ENCODE measurements around the gene CDH13.

The CDH13 gene

DNA sequence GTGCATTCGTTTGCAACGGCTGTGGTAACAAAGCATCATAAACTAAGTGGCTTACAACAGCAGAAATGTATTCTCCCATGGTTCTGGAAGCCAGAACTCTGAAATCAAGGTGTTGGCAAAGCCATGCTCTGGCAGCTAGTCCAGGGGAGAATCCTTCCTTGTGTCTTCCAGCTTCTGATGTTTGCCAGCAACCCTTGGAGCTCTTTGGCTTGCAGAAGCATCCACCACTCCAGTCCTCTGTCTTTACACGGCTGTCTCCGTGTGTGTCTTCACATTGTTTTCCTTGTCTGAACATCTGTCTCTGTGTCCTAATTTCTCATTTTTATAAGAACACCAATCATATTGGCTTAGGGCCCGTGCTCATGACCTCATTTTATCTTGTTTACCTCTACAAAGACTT lies 915.7 kb downstream of the CDH13 start:
- no peak for DNase-seq

- DNase-seq: no peak
Observed at GRCh38 chr16:83549316-83550182, 922.8 kb downstream of the CDH13 start.

- no peak for DNase-seq
Observed at GRCh38 chr16:83550183-83550569, 923.4 kb downstream of the CDH13 start.

- DNase-seq: no peak
Observed at GRCh38 chr16:83552228-83552627, 925.5 kb downstream of the CDH13 start.

DNA sequence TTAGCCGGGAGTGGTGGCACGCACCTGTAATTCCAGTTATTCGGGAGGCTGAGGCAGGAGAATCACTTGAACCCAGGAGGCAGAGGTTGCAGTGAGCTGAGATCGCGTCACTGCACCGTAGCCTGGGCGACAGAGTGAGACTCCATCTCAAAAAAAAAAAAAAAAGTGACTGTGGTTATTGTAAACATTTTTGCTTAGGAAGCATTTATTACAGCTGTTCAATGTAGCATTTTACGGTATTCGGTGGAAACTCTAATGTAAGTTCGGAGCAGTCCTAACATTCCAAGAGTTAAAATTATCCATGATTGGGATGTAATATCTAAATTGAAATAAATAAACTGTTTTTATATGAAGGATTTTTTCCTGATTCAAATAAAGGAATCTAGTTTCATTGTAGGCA lies 926.2 kb downstream of the CDH13 start:
- DNase-seq: no peak

DNA sequence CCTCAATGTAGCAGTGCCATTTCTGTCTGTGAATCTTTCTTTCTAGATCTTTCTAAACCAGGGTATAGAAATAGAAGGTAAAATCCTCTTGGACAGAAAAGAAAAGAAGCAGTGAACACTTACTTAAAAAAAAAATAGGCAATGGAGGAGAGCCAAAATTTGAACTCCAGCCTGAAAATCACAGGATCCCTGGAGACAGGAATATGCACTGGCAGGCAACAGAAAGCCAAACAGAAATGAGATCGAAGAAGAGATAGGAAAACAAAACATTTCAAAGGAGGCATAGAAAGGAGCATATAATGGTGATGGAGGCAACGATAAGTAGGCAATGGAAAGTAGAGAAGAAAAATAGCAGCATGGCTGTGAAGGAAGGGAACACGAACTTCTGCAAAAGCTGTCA lies 927.3 kb downstream of the CDH13 start:
- no peak for DNase-seq

- no peak for DNase-seq
Observed at GRCh38 chr16:83554540-83554939, 927.8 kb downstream of the CDH13 start.

DNA sequence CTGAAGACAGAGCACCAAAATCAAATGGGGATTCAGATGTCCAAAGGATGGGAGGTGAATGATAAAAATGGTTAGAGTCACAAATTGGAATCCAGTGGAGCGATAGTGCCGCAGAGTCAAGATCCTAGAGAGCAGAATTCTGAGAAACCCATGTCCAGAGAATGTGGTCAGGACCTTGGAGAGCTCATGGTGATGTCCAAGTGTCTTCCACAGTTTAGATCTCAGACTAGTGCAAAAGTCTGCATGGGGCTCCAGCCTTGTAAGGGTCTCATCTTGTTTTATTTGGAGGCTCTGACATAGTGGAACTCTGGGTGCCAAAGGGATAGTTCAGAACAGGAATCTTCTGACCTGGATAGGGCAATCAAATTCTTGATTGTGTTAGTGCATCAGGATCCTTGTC lies 935.1 kb downstream of the CDH13 start:
- no peak for DNase-seq

DNA sequence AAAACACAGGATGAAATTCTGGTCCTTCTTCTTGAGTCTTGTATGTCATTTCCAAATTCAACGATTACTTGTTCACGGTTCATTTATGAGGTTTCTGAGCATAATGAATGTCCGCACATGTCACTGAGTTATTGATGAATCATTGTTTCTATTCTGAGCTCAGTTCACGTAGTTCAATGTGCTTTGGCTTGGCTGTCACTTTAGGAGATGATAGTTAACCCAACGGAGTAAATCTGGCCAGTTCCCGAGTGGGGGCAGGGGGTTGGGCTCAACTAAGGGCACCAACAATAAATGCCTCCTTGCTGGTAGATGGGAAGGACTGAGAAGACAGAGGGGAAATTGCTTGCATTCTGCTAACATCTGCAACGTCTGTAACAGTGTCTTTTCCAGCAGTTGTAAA lies 941.6 kb downstream of the CDH13 start:
- no peak for DNase-seq

DNA sequence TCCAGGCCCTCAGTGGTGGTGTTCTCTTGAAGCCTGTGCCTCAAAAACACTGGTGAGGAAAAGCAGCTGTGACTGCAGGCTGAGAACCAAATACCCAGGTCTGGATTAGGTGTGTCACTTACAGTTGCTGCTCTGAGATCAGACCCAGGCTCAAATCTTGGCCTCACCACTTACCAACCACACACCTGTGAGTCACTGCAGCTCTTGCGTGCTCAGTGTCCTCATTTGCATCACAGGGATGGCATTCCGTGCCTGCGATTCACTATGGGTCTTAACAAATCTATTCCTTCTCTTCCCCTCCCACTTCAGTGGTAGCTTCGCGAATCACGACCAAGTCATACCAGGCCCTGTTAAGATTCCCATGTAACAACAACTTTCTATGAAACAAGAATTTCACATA lies 947.6 kb downstream of the CDH13 start:
- no peak for DNase-seq

DNA sequence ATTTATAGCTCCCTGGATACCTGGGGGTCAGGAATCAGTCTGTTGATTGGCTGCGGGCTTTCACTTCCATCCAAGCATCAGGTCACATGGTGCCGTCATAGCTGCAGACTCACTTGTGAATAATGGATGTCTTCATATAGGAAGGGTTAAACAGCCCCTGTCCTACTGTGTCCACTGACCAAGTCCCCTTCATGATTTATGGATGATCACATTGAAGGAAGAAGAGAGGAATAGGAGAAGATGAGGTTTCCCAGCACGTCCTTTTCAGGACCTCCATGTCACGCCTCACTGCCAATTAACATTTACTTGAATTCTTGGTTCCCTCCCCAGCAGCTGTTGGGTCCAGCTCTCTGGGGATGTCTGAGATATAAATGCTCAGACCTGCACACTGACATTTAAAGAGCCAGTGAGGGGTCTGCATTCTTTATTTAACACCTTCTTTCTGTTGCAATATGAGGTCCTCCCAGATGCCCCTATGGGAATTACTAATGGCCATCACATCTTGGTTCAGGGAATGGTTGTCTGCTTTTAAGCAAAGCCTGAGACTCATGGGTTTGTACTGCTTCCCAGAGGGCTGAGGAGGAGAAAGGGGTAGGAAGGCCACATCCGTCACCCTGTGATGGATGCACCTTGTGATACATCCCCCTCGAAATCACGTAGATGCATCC lies 950.4 kb downstream of the CDH13 start:
- DNase-seq: no peak

DNA sequence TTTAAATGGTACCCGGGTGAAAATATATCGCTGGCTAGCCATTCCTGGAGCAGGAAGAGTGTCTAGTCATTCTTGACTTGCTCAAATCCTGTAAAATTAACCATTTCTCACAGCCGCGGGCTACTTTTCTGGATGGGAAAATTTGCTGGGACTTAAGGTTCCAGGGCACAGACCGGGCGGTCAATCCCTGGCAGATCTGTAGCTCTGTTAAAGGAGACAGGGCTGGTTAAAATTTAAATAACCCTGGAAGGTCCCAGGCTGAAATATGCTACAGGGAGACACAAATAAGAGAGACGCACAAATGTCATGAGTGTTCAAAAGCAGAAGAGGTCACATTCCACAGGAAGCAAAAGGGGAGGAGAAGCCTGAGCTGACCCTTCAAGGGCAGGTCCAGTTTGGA lies 951.4 kb downstream of the CDH13 start:
- no peak for DNase-seq

GRCh38 chr16:83579027-83579426 lies 952.3 kb downstream of the CDH13 start:
- no peak for DNase-seq

DNA sequence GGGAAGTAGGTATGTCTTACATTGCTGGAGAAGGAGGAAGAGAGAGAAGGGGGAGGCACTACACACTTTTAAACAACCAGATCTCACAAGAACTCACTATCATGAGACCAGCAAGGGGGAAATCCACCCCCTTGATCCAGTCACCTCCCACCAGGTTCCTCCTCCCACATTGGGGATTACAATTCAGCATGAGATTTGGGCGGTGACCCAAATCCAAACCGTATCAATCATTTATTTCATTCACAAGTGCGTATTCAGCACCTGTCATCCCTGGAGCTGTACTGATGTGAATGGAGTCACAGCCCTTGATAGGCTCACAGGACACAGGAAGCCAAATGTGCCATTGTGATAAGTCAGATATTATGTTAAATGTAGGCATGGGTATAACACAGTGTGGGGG lies 952.7 kb downstream of the CDH13 start:
- DNase-seq: no peak

DNA sequence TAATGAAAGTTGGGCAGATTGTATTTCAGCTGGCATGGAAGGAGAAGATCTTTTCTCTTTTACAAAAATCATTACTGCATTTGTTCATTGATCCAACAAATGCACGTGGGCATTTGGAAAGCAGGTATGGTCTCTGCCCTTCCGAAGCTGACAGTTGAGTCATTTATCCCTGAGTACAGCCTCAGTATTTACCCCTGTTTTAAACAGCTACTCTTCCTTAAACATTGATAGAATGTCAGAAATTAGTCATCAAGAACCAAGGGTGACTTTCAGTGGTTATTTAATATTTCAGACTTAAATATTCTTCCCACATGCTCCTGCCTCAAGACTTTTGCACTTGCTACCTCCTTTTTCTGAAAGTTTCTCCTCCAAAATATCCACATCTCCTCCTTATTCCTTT lies 954.3 kb downstream of the CDH13 start:
- no peak for DNase-seq

DNA sequence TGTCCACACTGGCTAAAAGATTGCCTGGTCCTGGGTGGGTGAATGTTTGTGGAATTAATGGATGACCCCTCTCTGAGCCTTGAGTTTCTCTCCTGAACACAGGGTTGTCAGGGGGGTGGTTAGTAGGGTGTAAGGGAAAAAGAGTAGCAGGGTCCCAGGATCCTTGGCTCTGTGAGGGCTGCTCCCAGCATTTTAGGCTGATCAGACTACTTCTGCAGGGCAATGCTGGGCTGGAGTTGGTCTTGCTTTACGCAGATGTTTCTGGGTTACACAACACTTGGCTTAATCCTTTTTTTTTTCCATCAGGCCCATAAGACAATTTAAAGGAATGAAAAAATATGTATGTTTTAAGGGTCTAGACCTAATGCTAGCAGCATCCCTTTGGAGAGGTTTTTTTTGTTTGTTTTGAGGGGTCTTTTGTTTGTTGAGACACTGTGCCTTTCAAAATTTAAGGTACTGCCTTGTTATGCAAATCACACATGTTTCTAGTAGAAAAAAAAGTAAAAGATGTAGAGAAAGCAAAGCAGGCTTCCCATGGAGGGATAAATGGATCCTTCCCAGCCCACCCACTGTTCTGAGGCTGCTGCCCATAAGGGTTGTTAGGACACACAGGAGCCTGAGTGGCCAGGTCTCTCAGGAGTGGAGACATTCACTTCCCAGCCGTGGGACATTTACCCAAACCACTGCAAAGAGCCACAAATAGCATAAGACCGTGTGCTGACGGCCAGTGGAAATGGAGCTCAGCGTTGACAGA lies 955.4 kb downstream of the CDH13 start:
- DNase-seq: no peak

GRCh38 chr16:83586036-83586435 lies 959.3 kb downstream of the CDH13 start:
- peak; percentile 57 for DNase-seq

DNA sequence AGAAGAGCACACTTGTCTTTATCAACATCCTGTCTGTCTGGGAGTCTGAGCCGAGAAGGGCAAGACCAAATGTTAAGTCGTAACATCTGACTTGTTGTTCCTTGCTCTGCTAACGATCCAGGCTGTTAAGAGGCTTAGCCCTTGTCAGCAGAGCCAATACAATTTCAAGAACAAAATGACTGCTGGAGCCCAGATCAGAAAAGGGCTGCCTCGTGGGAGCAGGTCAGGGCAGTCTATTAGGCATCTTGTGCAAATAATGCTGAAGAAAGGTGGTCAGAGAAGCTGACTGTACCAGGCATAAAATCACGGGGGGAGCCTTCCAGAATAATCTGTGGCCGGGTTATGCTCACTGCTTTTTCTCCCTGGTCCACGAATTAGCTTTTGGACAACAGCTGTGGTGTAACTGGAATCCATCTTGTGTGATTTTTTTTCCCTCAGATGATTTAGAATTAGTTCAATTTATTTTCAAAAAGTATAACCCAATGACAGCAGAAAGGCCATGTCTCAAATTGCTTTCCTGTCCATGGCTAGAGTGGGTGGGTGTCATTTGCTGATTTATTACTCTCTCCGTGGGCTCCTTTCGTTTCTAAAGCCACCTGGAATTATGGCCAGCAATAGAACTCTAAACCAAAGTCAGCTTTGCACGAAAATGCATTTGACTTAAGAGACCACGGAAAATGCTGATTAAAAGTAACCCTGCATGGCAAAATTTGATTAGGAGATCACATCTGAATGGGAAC lies 959.9 kb downstream of the CDH13 start:
- DNase-seq: peak; percentile 57

DNA sequence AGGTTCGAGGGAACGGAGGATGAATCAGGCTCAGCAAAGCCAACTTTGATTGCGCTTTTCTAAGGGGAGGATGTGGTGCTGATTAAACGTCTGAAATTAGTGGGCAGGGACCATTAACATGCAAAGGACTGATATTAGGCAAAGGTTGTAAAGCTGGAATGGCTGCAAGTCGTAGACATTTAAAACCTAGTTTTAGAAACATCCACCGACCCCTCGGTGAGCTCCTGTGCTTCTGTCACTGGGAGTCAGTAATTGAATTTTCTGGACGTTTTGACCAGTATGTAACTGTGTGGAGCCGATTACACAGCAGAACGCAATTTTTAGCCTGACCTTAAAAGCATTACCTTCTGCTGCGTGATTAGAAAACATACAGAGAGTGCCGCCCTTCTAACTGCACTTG lies 960.4 kb downstream of the CDH13 start:
- no peak for DNase-seq

DNA sequence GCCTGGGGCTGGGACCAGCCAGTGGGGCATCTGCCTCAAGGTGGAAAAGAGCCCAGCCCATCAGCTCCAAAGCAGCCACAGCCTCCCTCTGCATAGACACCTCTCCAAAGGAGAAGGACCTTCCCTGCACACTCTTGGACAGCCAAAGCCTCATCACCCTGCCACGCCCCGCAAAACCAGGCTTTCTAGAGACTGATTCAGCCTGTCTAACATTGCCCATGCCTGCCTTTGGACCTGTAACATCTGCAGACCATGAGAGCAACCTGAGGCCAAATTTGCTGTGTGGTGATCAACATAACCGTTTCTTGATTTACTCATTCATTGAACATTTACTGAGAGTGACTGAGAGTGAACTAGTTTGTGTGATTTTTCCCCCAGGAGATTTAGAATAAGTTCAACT lies 961.3 kb downstream of the CDH13 start:
- DNase-seq: no peak

- DNase-seq: no peak
Observed at GRCh38 chr16:83589576-83589975, 962.8 kb downstream of the CDH13 start.

GRCh38 chr16:83592778-83593177 lies 966.0 kb downstream of the CDH13 start:
- DNase-seq: no peak

DNA sequence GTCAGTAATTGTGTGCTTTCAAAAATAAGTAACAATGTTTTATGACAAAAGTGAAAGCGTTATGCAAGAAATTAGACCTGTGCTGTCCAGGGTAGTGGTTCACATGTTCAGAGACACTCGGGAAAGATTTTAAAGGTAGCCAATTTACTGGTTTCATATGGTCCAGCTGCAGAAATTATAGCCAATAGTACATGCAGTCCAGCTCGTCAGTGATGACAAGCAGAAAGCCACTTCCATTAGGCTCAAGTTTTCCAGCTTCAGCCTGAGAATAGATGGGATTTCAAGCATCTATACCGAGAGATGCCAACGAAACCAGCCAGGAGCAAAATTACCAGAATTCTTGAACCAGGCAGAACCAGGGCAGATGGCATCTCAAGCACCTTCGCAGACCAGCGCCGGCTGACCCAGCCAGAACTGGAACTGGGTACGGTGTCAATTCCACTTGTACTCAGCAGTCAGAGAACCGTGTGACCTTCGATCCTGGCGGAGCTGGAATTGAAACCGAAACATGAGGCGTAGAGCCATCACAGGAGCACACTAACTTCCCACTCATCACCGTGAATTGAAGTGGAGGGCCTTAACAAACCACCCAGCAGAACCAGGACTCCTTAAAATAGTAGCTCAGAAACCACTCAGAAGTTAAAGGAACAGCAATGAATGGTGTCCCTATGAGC lies 973.2 kb downstream of the CDH13 start:
- peak; percentile 12 for DNase-seq
